Left ventricle myocardium inferior (tissue), 1 donor: ENCODE results near the gene PHC3. TPM values are rescaled to one million over a fixed set of nuclear protein-coding genes. Genes with fewer than 3 reads are reported as not detected.
A peak's percentile ranks its signal among the peaks of the same experiment; 100 is the strongest.

ENCODE experiments used
- DNase-seq: peaks from one replicate; pipeline ENCODE4 v3.0.0-alpha.2; 2020
- H3K27ac ChIP-seq: fragments of 200-600 bp; replicated peaks from 2 replicates; pipeline ENCODE4 v1.8.0; 2021
- H3K27me3 ChIP-seq: fragments of 200-600 bp; 2 replicates; pipeline ENCODE4 v1.8.0; 2021; ENCODE audit warnings: low read depth
- H3K36me3 ChIP-seq: fragments of 200-600 bp; 2 replicates; pipeline ENCODE4 v1.8.0; 2021
- H3K4me1 ChIP-seq: fragments of 200-600 bp; 2 replicates; pipeline ENCODE4 v1.8.0; 2021
- H3K4me3 ChIP-seq: fragments of 200-600 bp; 2 replicates; pipeline ENCODE4 v1.8.0; 2021; ENCODE audit warnings: mild to moderate bottlenecking, moderate library complexity
- H3K9me3 ChIP-seq: fragments of 200-600 bp; replicated peaks from 2 replicates; pipeline ENCODE4 v1.8.0; 2021
- CTCF ChIP-seq: fragments of 200-600 bp; IDR thresholded peaks from 2 replicates; pipeline ENCODE4 v1.8.0; 2021; ENCODE audit warnings: antibody characterized with exemption, mild to moderate bottlenecking, borderline replicate concordance
- intact Hi-C: fragments of 100-400 bp; cut with micrococcal nuclease; formaldehyde crosslinking; loops from one replicate; pipeline ENCODE4 v1.11.0; 2022
- total RNA-seq: library from RNA; stranded (reverse); fragmentation: NEBNext Ultra II Directional; extraction: Animal tissue kit (Norgen Biotek cat#: 25700); gene quantifications from one replicate; pipeline ENCODE4 v1.2.1, GENCODE V29; 2021
- donor health status: DM: no; HTN: yes; CAD: no; lungs with severe emphysema.

PHC3 gene
- total RNA-seq, 1 donor from 2014 or later, result 53.1 TPM

- TF ChIP-seq CTCF, result no peak
- intact Hi-C loops, result no loop called here
- Histone ChIP-seq H3K27me3 (peaks cover 47% of the 10 kb centered on the region), H3K36me3 (no peaks in the 10 kb centered on the region), H3K4me1 (peaks cover 6% of the 10 kb centered on the region), H3K4me3 (no peak overlapping the region), H3K9me3 (no peaks in the 10 kb centered on the region), H3K27ac (no peak overlapping the region)
- no peak for DNase-seq
These were observed 138.0 kb downstream of the PHC3 start for GRCh38 chr3:170043506-170043905.

GRCh38 chr3:170040418-170040817 lies 141.1 kb downstream of the PHC3 start:
- peaks cover 19% of the 10 kb centered on the region for H3K4me1 ChIP-seq
- no peak for DNase-seq
- TF ChIP-seq CTCF, result no peak
- no peak overlapping the region for H3K4me3 ChIP-seq
- H3K36me3 ChIP-seq, result no peaks in the 10 kb centered on the region
- no peak overlapping the region for H3K27ac ChIP-seq
- intact Hi-C loops, result no loop called here
- no peaks in the 10 kb centered on the region for H3K9me3 ChIP-seq
- peaks cover 78% of the 10 kb centered on the region for H3K27me3 ChIP-seq

- Histone ChIP-seq H3K27ac (no peak overlapping the region), H3K4me1 (peaks cover 19% of the 10 kb centered on the region), H3K9me3 (no peaks in the 10 kb centered on the region), H3K4me3 (peak overlapping the region; percentile 79), H3K27me3 (peaks cover 83% of the 10 kb centered on the region), H3K36me3 (no peaks in the 10 kb centered on the region)
- no peak for TF ChIP-seq CTCF
- DNase-seq, result no peak
- intact Hi-C loops, result no loop called here
These were observed 143.0 kb downstream of the PHC3 start for GRCh38 chr3:170038434-170039110.

Other genes starting within 250 kb of the PHC3 start
- gene SEC62, start 214.9 kb downstream of the PHC3 start, total RNA-seq, result 76.5 TPM
- 0.99 TPM for gene GPR160, start 143.7 kb downstream of the PHC3 start, total RNA-seq
- 10.9 TPM for gene PRKCI, start 40.7 kb upstream of the PHC3 start, total RNA-seq
- gene SKIL, start 176.0 kb upstream of the PHC3 start, total RNA-seq, result 21.5 TPM
- gene CLDN11, start 237.1 kb upstream of the PHC3 start, total RNA-seq, result 4.3 TPM